GM12874 (cell line): ENCODE results near the gene CSAD.

ENCODE experiments used
- TF ChIP-seq, protein P1 (sequence below): IDR thresholded peaks from 2 replicates; pipeline ENCODE4 v1.5.1; 2011; ENCODE audit warnings: low read depth, mild to moderate bottlenecking, control low read depth, low read length, moderate library complexity; ENCODE audit not compliant: insufficient read depth

CSAD gene

DNA sequence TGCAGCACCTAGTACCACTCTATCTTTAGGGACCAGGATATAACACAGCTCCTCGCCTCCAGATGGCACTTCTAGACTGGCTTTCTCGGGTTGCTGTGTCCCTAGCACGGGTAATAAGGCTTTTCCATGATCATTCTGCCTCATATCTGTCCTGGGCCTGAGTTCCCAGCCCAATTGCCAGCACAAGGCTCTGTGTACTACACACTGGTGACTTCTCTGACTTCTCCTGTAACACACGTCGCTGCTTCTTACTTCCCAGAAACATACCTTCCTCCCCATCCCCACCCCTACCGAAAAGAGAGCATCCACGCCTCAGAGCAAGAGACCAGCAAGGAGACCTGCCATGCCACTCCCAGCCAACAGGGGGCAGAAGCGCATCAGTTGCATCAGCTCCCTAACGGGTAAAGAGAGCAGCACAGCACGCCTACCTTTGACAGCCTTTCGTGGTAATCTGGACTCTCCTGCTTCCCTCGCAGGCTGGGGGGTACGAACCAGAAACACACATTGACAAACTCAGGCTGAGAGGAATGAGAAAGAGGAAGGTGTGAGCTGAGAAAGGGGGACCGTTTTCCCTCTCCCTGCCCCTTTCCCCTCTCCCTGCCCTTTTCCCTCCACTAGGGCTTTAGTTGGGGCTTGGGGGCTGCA is 21.4 kb downstream of the CSAD start:
- TF ChIP-seq, protein P1, sequence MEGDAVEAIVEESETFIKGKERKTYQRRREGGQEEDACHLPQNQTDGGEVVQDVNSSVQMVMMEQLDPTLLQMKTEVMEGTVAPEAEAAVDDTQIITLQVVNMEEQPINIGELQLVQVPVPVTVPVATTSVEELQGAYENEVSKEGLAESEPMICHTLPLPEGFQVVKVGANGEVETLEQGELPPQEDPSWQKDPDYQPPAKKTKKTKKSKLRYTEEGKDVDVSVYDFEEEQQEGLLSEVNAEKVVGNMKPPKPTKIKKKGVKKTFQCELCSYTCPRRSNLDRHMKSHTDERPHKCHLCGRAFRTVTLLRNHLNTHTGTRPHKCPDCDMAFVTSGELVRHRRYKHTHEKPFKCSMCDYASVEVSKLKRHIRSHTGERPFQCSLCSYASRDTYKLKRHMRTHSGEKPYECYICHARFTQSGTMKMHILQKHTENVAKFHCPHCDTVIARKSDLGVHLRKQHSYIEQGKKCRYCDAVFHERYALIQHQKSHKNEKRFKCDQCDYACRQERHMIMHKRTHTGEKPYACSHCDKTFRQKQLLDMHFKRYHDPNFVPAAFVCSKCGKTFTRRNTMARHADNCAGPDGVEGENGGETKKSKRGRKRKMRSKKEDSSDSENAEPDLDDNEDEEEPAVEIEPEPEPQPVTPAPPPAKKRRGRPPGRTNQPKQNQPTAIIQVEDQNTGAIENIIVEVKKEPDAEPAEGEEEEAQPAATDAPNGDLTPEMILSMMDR: peak; percentile 99

GRCh38 chr12:53152390-53152789 is 28.3 kb downstream of the CSAD start:
- TF ChIP-seq, protein P1: no peak

- TF ChIP-seq, protein P1: no peak
Observed at GRCh38 chr12:53151039-53151438, 29.7 kb downstream of the CSAD start.

GRCh38 chr12:53147653-53148052 is 33.1 kb downstream of the CSAD start:
- TF ChIP-seq, protein P1: no peak

GRCh38 chr12:53147181-53147580 is 33.5 kb downstream of the CSAD start:
- TF ChIP-seq, protein P1: no peak

GRCh38 chr12:53145383-53146260 is 35.1 kb downstream of the CSAD start:
- TF ChIP-seq, protein P1: no peak

DNA sequence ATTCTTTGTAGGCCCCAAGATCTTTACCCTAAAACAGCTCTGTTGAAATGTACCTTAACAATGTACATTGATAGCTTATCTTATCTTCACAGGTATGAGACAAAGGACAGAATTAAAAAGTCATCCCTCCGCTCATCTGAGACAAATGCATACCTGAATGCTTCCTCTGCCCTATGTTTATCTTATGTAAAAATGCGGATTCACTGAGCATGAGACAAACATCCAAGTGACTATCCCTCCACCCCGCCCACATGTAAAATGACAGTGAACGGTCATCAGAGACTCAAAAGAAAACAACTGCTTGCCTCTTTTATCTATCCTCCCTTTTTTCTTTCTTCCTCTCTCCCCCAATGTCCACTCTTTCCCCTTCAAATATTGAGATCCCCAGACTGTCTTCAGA is 37.4 kb downstream of the CSAD start:
- TF ChIP-seq, protein P1: no peak
